Activated CD4-positive, alpha-beta T cell treated with anti-CD3 and anti-CD28 coated beads, Interleukin-2, amount 10 ng/mL, durations not matched to agents 7 days and 5 days (primary cell): ENCODE results near the gene PRPF19. TPM values are rescaled to one million over a fixed set of nuclear protein-coding genes. Genes with fewer than 3 reads are reported as not detected.

Experiments used
- CTCF ChIA-PET: fragments of 350-600 bp; sonication (Branson Sonifier 250); formaldehyde crosslinking; loops from one replicate; lab custom pipeline; 2021; ENCODE audit warnings: antibody characterized with exemption; lab: Charles Lee
- POLR2A ChIA-PET: fragments of 350-600 bp; sonication (Branson Sonifier 250); formaldehyde crosslinking; loops from one replicate; lab custom pipeline; 2021; ENCODE audit warnings: antibody characterized with exemption; lab: Charles Lee
- DNase-seq: peaks from one replicate; pipeline ENCODE4 v3.0.0-alpha.2; 2020
- H3K27ac Mint-ChIP-seq: one replicate; pipeline ENCODE4 v1.8.0; 2021; ENCODE audit warnings: mild to moderate bottlenecking, moderate library complexity, mixed read lengths
- H3K27me3 Mint-ChIP-seq: one replicate; pipeline ENCODE4 v1.8.0; 2021; ENCODE audit warnings: mixed read lengths
- H3K36me3 Mint-ChIP-seq: one replicate; pipeline ENCODE4 v1.8.0; 2021; ENCODE audit warnings: low read depth, mixed read lengths
- H3K4me1 Mint-ChIP-seq: one replicate; pipeline ENCODE4 v1.8.0; 2021; ENCODE audit warnings: mixed read lengths
- H3K4me3 Mint-ChIP-seq: one replicate; pipeline ENCODE4 v1.8.0; 2021; ENCODE audit warnings: mild to moderate bottlenecking, moderate library complexity, mixed read lengths
- H3K9me3 Mint-ChIP-seq: one replicate; pipeline ENCODE4 v1.8.0; 2021; ENCODE audit warnings: mixed read lengths
- total RNA-seq, 2 experiments: library from RNA; stranded (reverse); gene quantifications; one replicate each; pipeline ENCODE4 v1.2.3, GENCODE V29; 2021

PRPF19 gene
- total RNA-seq, 2 experiments from 2014 or later = 125 to 128 TPM

DNA sequence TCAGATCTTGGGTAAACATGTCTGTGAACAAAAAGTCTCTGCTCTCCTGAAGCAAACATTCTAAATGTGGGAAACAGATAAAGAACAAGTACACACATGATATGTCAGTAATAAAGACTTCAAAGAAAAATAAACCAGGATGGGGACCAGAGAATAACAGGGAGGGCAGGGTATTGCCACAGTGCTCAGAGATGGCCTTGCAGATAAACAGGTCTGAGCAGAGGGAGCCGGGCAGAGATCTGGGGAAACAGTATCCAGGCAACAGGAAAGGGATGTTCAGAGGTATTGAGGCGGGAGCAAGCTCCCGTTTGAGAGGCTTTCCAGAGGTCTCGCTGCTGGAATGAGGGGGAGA is 61.5 kb downstream of the PRPF19 start:
- ChIA-PET POLR2A (no interaction called here), CTCF (interaction anchor here (1.6 to 2.0 kb wide), 3 partner anchors 21 to 69 kb away, joined by 4 to 9 read pairs (median 8); partner anchors contain the start of gene TMEM109)
- peak overlapping the region; percentile 67 for H3K27ac Mint-ChIP-seq
- no peaks in the 10 kb centered on the region for H3K27me3 Mint-ChIP-seq
- H3K9me3 Mint-ChIP-seq = no peaks in the 10 kb centered on the region
- H3K4me1 Mint-ChIP-seq = peaks cover 41% of the 10 kb centered on the region
- no peak for DNase-seq
- peak overlapping the region; percentile 84 for H3K4me3 Mint-ChIP-seq
- peaks cover 10% of the 10 kb centered on the region for H3K36me3 Mint-ChIP-seq

DNA sequence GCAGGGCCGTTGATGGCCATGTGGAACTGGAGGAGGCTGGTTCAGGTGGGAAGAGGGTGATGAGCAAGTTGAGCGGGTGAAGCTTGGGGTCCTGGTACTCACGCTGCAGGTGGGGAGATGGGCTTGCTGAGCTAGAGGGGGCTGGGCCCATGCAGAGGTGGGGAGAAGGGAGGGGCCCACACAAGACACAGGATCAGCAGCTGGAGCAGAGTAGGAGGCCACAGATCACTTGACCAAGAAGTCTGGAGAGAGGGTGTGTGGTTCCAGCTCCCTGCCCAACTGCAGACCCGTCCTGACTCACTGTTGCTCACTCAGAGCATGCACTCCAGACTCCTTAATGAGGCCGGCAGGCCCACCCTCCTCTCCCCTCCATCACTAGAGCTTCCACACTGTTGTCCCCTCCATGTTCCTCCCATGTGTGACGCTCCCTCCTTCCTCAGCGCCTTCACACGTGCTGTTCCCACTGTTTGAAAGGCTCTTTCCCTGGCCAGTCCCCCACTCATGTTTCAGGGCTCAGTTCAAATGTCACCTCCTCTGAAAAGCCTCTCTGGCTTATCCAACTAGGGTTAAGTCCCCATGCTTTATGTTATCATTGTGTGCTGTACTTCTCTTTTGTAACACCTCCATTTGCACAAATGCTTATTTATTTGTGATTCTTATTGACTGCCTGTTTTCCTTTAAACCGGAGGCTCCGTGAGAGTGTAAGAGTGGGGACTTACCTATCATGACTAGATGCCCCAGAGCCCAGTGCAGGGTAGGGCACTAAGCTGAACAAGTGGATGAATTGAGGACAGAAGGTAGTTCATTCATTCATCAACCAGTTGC is 62.1 kb downstream of the PRPF19 start:
- H3K36me3 Mint-ChIP-seq = peaks cover 10% of the 10 kb centered on the region
- no peak for DNase-seq
- ChIA-PET POLR2A (no interaction called here), CTCF (interaction anchor here (0.9 to 2.0 kb wide), 4 partner anchors 13 to 43 kb away, joined by 3 to 13 read pairs (median 8); no protein-coding TSS in a partner anchor)
- H3K4me3 Mint-ChIP-seq = peak overlapping the region; percentile 84
- peak overlapping the region; percentile 67 for H3K27ac Mint-ChIP-seq
- no peaks in the 10 kb centered on the region for H3K27me3 Mint-ChIP-seq
- no peaks in the 10 kb centered on the region for H3K9me3 Mint-ChIP-seq
- H3K4me1 Mint-ChIP-seq = peaks cover 41% of the 10 kb centered on the region

DNA sequence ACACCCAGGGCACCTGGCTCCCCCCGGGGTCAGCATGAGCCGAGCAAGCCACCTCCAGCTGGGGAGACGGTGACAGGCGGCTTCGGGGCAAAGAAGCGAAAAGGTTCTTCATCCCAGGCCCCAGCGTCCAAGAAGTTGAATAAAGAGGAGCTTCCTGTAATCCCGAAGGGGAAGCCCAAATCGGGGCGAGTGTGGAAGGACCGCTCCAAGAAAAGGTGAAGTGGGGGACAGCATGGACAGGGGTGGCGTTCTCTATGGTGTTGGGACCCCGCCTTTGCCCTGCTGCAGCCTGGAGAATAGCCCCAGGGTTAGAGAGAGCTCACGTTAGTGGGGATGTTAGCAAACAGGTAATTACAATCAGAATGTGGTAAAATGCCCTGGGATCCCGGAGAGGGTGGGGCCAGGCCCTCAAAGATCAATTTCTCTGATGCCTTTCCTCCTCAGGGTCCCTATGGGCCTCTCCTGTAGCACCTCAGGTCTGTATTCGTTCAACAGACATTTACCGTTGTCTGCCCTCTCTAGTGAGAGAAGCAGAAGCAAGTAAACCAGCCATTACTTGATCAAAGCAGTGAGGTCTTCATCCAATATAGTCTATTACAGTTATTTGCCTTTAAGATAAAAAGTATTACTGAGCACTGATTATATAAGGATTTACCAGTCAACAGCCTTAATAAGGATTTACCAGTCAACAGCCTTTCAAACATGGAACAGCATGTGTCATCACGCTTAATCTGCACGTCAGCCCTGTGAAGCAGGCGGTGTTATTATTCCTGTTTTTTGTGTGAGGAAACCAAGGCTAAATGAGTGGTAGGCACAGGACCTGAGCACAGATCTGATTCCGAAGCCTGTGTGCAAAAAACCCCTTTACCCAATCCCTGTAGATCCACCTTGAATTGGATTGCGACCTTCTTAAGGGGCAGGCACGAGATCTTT is 63.5 kb downstream of the PRPF19 start:
- ChIA-PET POLR2A (no interaction called here), CTCF (interaction anchor here (0.8 to 2.0 kb wide), 5 partner anchors 9 to 27 kb away, joined by 3 to 13 read pairs (median 4); no protein-coding TSS in a partner anchor)
- peak overlapping the region; percentile 84 for H3K4me3 Mint-ChIP-seq
- peaks cover 4% of the 10 kb centered on the region for H3K36me3 Mint-ChIP-seq
- H3K27ac Mint-ChIP-seq = peak overlapping the region; percentile 97
- peaks cover 41% of the 10 kb centered on the region for H3K4me1 Mint-ChIP-seq
- no peak for DNase-seq
- no peaks in the 10 kb centered on the region for H3K9me3 Mint-ChIP-seq
- H3K27me3 Mint-ChIP-seq = no peaks in the 10 kb centered on the region

DNA sequence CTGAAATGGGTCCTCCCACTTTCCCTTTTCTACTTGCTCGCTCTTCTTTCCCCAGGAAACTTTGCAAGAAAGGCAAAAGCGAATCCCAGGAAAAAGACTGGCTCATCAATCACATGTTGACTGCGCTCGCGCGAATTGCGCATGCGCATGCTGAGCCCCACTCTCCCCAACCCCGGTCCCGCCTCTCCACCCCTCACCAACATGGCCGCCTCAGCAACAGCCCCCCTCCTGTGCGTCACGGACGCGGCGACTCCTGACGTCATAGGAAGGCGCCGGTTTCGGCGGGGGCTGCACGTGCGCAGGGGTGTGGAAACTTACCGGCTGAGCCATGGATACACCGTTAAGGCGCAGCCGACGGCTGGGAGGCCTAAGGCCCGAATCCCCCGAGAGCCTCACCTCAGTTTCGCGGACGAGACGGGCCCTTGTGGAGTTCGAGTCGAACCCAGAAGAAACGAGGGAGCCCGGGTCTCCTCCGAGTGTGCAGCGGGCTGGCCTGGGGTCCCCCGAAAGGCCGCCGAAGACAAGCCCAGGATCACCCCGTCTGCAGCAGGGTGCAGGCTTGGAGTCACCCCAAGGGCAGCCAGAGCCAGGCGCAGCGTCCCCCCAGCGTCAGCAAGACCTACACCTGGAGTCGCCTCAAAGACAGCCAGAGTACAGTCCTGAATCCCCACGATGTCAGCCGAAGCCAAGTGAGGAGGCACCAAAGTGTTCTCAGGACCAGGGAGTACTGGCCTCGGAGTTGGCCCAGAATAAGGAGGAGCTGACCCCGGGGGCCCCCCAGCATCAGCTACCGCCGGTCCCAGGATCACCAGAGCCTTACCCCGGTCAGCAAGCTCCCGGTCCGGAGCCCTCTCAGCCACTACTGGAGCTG is 64.4 kb downstream of the PRPF19 start, which contains the start of gene CCDC86:
TSS of gene CCDC86 (plus strand) at position 317 of the 871 bp plus-strand sequence. CDS start at position 329, 12 bp downstream.
- POLR2A ChIA-PET = no interaction called here
- CTCF ChIA-PET = interaction anchor here (0.9 to 2.0 kb wide), 3 partner anchors 8 to 11 kb away, joined by 3 to 13 read pairs (median 4); no protein-coding TSS in a partner anchor
- peak within 1 kb of the TSS; percentile 97 for H3K27ac Mint-ChIP-seq
- H3K36me3 Mint-ChIP-seq = peaks cover 4% of the 10 kb centered on the region
- H3K9me3 Mint-ChIP-seq = no peaks in the 10 kb centered on the region
- DNase-seq = peak; percentile 97
- peaks cover 45% of the 10 kb centered on the region for H3K4me1 Mint-ChIP-seq
- H3K27me3 Mint-ChIP-seq = no peaks in the 10 kb centered on the region
- peak within 1 kb of the TSS; percentile 84 for H3K4me3 Mint-ChIP-seq

Other genes starting within 250 kb of the PRPF19 start
- gene MS4A8, start 207.0 kb downstream of the PRPF19 start, total RNA-seq = not detected
- gene MS4A18, start 181.9 kb downstream of the PRPF19 start, total RNA-seq = not detected
- gene MS4A15, start 149.7 kb downstream of the PRPF19 start, total RNA-seq = not detected
- gene MS4A10, start 121.3 kb downstream of the PRPF19 start, total RNA-seq = not detected
- gene CCDC86, start 64.5 kb downstream of the PRPF19 start, total RNA-seq = 10 to 100 TPM; 19.2 to 23.2 TPM
- 1 to 10 TPM; 1.3 to 1.4 TPM for gene PTGDR2, start 50.6 kb downstream of the PRPF19 start, total RNA-seq
- not detected for gene ZP1, start 39.0 kb downstream of the PRPF19 start, total RNA-seq
- 100 to 1,000 TPM; 114 to 119 TPM for gene TMEM109, start 7.6 kb upstream of the PRPF19 start, total RNA-seq
- gene TMEM132A, start 17.9 kb upstream of the PRPF19 start, total RNA-seq = under 1 TPM; 0.40 to 0.47 TPM
- gene SLC15A3, start 45.6 kb upstream of the PRPF19 start, total RNA-seq = 1 to 10 TPM; 4.0 to 4.2 TPM
- 100 to 1,000 TPM; 368 to 402 TPM for gene CD6, start 65.1 kb upstream of the PRPF19 start, total RNA-seq
- 100 to 1,000 TPM; 379 to 405 TPM for gene CD5, start 195.9 kb upstream of the PRPF19 start, total RNA-seq